Suprapubic skin (tissue), 4 donors: ENCODE data around the gene GPC5. TPM values are rescaled to one million over a fixed set of nuclear protein-coding genes. Genes with fewer than 3 reads are reported as not detected.

Source experiments
- DNase-seq, 2 donors: peaks; one replicate each; pipeline ENCODE4 v3.0.0-alpha.2; 2019; ENCODE audit warnings: low spot score in 2 of 2
- H3K27ac ChIP-seq: fragments of 200-600 bp; sonication (generic); one replicate; pipeline ENCODE4 v1.5.1; 2019
- H3K27me3 ChIP-seq: fragments of 200-600 bp; sonication (generic); one replicate; pipeline ENCODE4 v1.5.1; 2019
- H3K36me3 ChIP-seq: fragments of 200-600 bp; sonication (generic); one replicate; pipeline ENCODE4 v1.5.1; 2019
- H3K4me1 ChIP-seq: fragments of 200-600 bp; sonication (generic); one replicate; pipeline ENCODE4 v1.5.1; 2019
- H3K4me3 ChIP-seq: fragments of 200-600 bp; sonication (generic); one replicate; pipeline ENCODE4 v1.5.1; 2019; ENCODE audit warnings: mild to moderate bottlenecking
- H3K9me3 ChIP-seq: fragments of 200-600 bp; sonication (generic); one replicate; pipeline ENCODE4 v1.5.1; 2019
- CTCF ChIP-seq, 2 donors: fragments of 200-600 bp in 1 of 2; fragments of 450-650 bp in 1 of 2; sonication (generic) in 1 of 2; IDR thresholded peaks; one replicate each; pipeline ENCODE4 v1.5.1; 2016 to 2019; ENCODE audit warnings: antibody characterized with exemption in 2 of 2, mild to moderate bottlenecking in 1 of 2, moderate library complexity in 1 of 2
- EP300 ChIP-seq: sonication (generic); formaldehyde crosslinking; IDR thresholded peaks from one replicate; pipeline ENCODE4 v1.6.1; 2017; ENCODE audit warnings: antibody characterized with exemption
- POLR2A ChIP-seq, 2 donors: fragments of 450-650 bp; IDR thresholded peaks; one replicate each; pipeline ENCODE4 v1.6.1; 2017; ENCODE audit warnings: antibody characterized with exemption in 2 of 2, mild to moderate bottlenecking in 2 of 2, moderate library complexity in 2 of 2
- POLR2AphosphoS5 ChIP-seq, 3 donors: sonication (generic); formaldehyde crosslinking; IDR thresholded peaks; one replicate each; pipeline ENCODE4 v1.6.1; 2017; ENCODE audit warnings: antibody characterized with exemption in 3 of 3
- WGBS: methylation state at CpG from one replicate; pipeline ENCODE4 v1.1.5; 2018; 5-methylcytosine and 5-hydroxymethylcytosine counted together
- total RNA-seq, 4 donors: library from RNA; depleted of rRNA; stranded (reverse); fragments of >200 nt; gene quantifications; one replicate each; pipeline ENCODE4 v1.1.0, GENCODE V29; 2016

The GPC5 gene
- total RNA-seq, 4 donors from 2014 or later, result 0.55 TPM; not detected in 3

- WGBS, result 50% methylated on average over 6 of the region's 6 CpGs
- TF ChIP-seq CTCF (IDR thresholded peaks at IDR 0.05), result no peak
- TF ChIP-seq EP300, result no peak
- TF ChIP-seq POLR2AphosphoS5 (IDR thresholded peaks at IDR 0.05), result no peak
- TF ChIP-seq POLR2A (IDR thresholded peaks at IDR 0.05), result no peak
- Histone ChIP-seq H3K4me3 (no peak overlapping the region), H3K4me1 (no peaks in the 10 kb centered on the region), H3K9me3 (no peaks in the 10 kb centered on the region), H3K27me3 (no peaks in the 10 kb centered on the region), H3K36me3 (no peaks in the 10 kb centered on the region), H3K27ac (no peak overlapping the region)
- DNase-seq, result no peak
Measured at GRCh38 chr13:91726671-91727070, 328.2 kb downstream of the GPC5 start.

GRCh38 chr13:91729859-91730258, 331.4 kb downstream of the GPC5 start:
- no peaks in the 10 kb centered on the region for H3K36me3 ChIP-seq
- WGBS, result 72% methylated on average over 1 of the region's 1 CpG
- TF ChIP-seq CTCF (IDR thresholded peaks at IDR 0.05) (no peak), POLR2AphosphoS5 (IDR thresholded peaks at IDR 0.05) (no peak), EP300 (no peak), POLR2A (IDR thresholded peaks at IDR 0.05) (no peak)
- H3K9me3 ChIP-seq, result no peaks in the 10 kb centered on the region
- no peaks in the 10 kb centered on the region for H3K4me1 ChIP-seq
- H3K27me3 ChIP-seq, result no peaks in the 10 kb centered on the region
- no peak overlapping the region for H3K4me3 ChIP-seq
- no peak for DNase-seq
- H3K27ac ChIP-seq, result no peak overlapping the region

GRCh38 chr13:91739751-91740150, 341.3 kb downstream of the GPC5 start:
- no peaks in the 10 kb centered on the region for H3K36me3 ChIP-seq
- DNase-seq, result no peak
- H3K27me3 ChIP-seq, result no peaks in the 10 kb centered on the region
- 96% methylated on average over 2 of the region's 2 CpGs for WGBS
- H3K27ac ChIP-seq, result no peak overlapping the region
- no peak overlapping the region for H3K4me3 ChIP-seq
- H3K4me1 ChIP-seq, result no peaks in the 10 kb centered on the region
- TF ChIP-seq CTCF (IDR thresholded peaks at IDR 0.05) (no peak), POLR2AphosphoS5 (IDR thresholded peaks at IDR 0.05) (no peak), POLR2A (IDR thresholded peaks at IDR 0.05) (no peak), EP300 (no peak)
- H3K9me3 ChIP-seq, result no peaks in the 10 kb centered on the region

GRCh38 chr13:91740756-91741155, 342.3 kb downstream of the GPC5 start:
- no peaks in the 10 kb centered on the region for H3K36me3 ChIP-seq
- H3K9me3 ChIP-seq, result no peaks in the 10 kb centered on the region
- H3K4me3 ChIP-seq, result no peak overlapping the region
- WGBS, result 42% methylated on average over 2 of the region's 2 CpGs
- no peak for DNase-seq
- H3K4me1 ChIP-seq, result no peaks in the 10 kb centered on the region
- no peaks in the 10 kb centered on the region for H3K27me3 ChIP-seq
- no peak overlapping the region for H3K27ac ChIP-seq
- TF ChIP-seq POLR2AphosphoS5 (IDR thresholded peaks at IDR 0.05) (no peak), EP300 (no peak), CTCF (IDR thresholded peaks at IDR 0.05) (no peak), POLR2A (IDR thresholded peaks at IDR 0.05) (no peak)

- H3K4me3 ChIP-seq, result no peak overlapping the region
- H3K27me3 ChIP-seq, result no peaks in the 10 kb centered on the region
- H3K9me3 ChIP-seq, result no peaks in the 10 kb centered on the region
- H3K27ac ChIP-seq, result no peak overlapping the region
- no peaks in the 10 kb centered on the region for H3K4me1 ChIP-seq
- no peak for TF ChIP-seq POLR2AphosphoS5 (IDR thresholded peaks at IDR 0.05)
- TF ChIP-seq CTCF (IDR thresholded peaks at IDR 0.05), result no peak
- no peak for TF ChIP-seq POLR2A (IDR thresholded peaks at IDR 0.05)
- no peak for TF ChIP-seq EP300
- no peak for DNase-seq
- H3K36me3 ChIP-seq, result no peaks in the 10 kb centered on the region
- 62% methylated on average over 2 of the region's 2 CpGs for WGBS
Measured at GRCh38 chr13:91741925-91742324, 343.5 kb downstream of the GPC5 start.
